Endothelial cell of umbilical vein (primary cell): ENCODE results near the gene LYPLAL1. TPM values are rescaled to one million over a fixed set of nuclear protein-coding genes. Genes with fewer than 3 reads are reported as not detected.

ENCODE experiments used
- BruUV-seq: library from RNA; stranded (reverse); fragments of 400-500 nt; replicated peaks from 2 replicates; lab custom pipeline; 2021; lab: Mats Ljungman, UMichigan
- CTCF ChIA-PET: fragments of 300-600, 350-600 bp; sonication (Branson Sonifier 250); formaldehyde crosslinking; loops from one replicate; lab custom pipeline; 2021; ENCODE audit warnings: antibody characterized with exemption, inconsistent platforms; lab: Charles Lee
- POLR2A ChIA-PET: fragments of 300-600, 350-600 bp; sonication (Branson Sonifier 250); formaldehyde crosslinking; loops from one replicate; lab custom pipeline; 2021; ENCODE audit warnings: antibody characterized with exemption, inconsistent platforms; lab: Charles Lee
- DNase-seq: peaks from one replicate; pipeline ENCODE4 v3.0.0-alpha.2; 2011; ENCODE audit warnings: low read depth, low spot score
- FAIRE-seq: peaks from 2 replicates; lab custom pipeline; 2011; peaks lifted over from hg19 to GRCh38; lab: Jason Lieb, UNC
- H2AFZ ChIP-seq: 2 replicates; pipeline ENCODE4 v1.6.0; 2012; ENCODE audit warnings: low read depth, low read length, control low read depth, inconsistent platforms
- H3K27ac ChIP-seq: 2 replicates; pipeline ENCODE4 v1.5.1; 2011; ENCODE audit warnings: low read depth, mild to moderate bottlenecking, control low read depth, low read length, moderate library complexity; ENCODE audit not compliant: insufficient read depth
- H3K27me3 ChIP-seq, 2 experiments: 2 replicates each; pipeline versions ENCODE4 v1.6.0 to v1.6.1; 2011; ENCODE audit warnings: low read length in 2 of 2, mixed read lengths in 1 of 2; ENCODE audit not compliant: control insufficient read depth in 2 of 2, insufficient read depth in 2 of 2
- H3K36me3 ChIP-seq, 2 experiments: 2 replicates in 1 of 2; 3 replicates in 1 of 2; pipeline ENCODE4 v1.5.1; 2011; ENCODE audit warnings: low read length in 2 of 2, mild to moderate bottlenecking in 1 of 2, moderate library complexity in 1 of 2; ENCODE audit not compliant: control insufficient read depth in 2 of 2, insufficient read depth in 2 of 2; ENCODE audit errors: extremely low read depth in 1 of 2
- H3K4me1 ChIP-seq: 3 replicates; pipeline ENCODE4 v1.5.1; 2011; ENCODE audit warnings: mild to moderate bottlenecking, low read length; ENCODE audit not compliant: control insufficient read depth, insufficient read depth; ENCODE audit errors: extremely low read depth
- H3K4me2 ChIP-seq: 2 replicates; pipeline ENCODE4 v1.6.1; 2011; ENCODE audit warnings: low read length, control low read depth, mixed read lengths; ENCODE audit not compliant: insufficient read depth
- H3K4me3 ChIP-seq, 3 experiments: fragments of 200-600 bp in 1 of 3; sonication (generic), shearing (Covaris generic) in 1 of 3; replicated peaks in 1 of 3; 2 replicates each; pipeline ENCODE4 v1.5.1; 2011 to 2016; ENCODE audit warnings: control low read depth in 3 of 3, low read length in 3 of 3, mild to moderate bottlenecking in 2 of 3, inconsistent platforms in 1 of 3, low read depth in 1 of 3, moderate library complexity in 1 of 3; ENCODE audit not compliant: insufficient read depth in 1 of 3
- H3K79me2 ChIP-seq: 2 replicates; pipeline ENCODE4 v1.6.0; 2012; ENCODE audit warnings: low read length, inconsistent platforms; ENCODE audit not compliant: control insufficient read depth, insufficient read depth
- H3K9ac ChIP-seq: replicated peaks from 2 replicates; pipeline ENCODE3; 2011; ENCODE audit warnings: low read length, control low read depth; ENCODE audit not compliant: insufficient read depth; ENCODE audit errors: extremely low read depth
- H3K9me1 ChIP-seq: replicated peaks from 3 replicates; pipeline ENCODE4 v1.6.0; 2011; ENCODE audit warnings: mild to moderate bottlenecking, low read length; ENCODE audit not compliant: control insufficient read depth, insufficient read depth; ENCODE audit errors: extremely low read depth
- H3K9me3 ChIP-seq: replicated peaks from 2 replicates; pipeline ENCODE4 v1.5.1; 2012; ENCODE audit warnings: low read length, inconsistent platforms; ENCODE audit not compliant: control insufficient read depth, insufficient read depth
- H4K20me1 ChIP-seq: replicated peaks from 2 replicates; pipeline ENCODE3; 2011; ENCODE audit warnings: mild to moderate bottlenecking, low read length; ENCODE audit not compliant: control insufficient read depth, insufficient read depth; ENCODE audit errors: extremely low read depth
- EZH2 ChIP-seq: IDR thresholded peaks from 2 replicates; pipeline ENCODE4 v1.6.1; 2012; ENCODE audit warnings: borderline replicate concordance, low read depth, mild to moderate bottlenecking, moderate library complexity, low read length, inconsistent platforms; ENCODE audit not compliant: severe bottlenecking
- FOS ChIP-seq: IDR thresholded peaks from 2 replicates; pipeline ENCODE4 v1.6.1; 2011; ENCODE audit warnings: mild to moderate bottlenecking, low read length, moderate library complexity, borderline replicate concordance; ENCODE audit not compliant: insufficient read depth
- GATA2 ChIP-seq: IDR thresholded peaks from 2 replicates; pipeline ENCODE4 v1.7.0; 2011; ENCODE audit warnings: low read depth, mild to moderate bottlenecking, moderate library complexity, mixed read lengths, low read length; ENCODE audit not compliant: insufficient read length, insufficient read depth
- JUN ChIP-seq: IDR thresholded peaks from 2 replicates; pipeline ENCODE4 v1.6.1; 2011; ENCODE audit warnings: borderline replicate concordance, low read depth; ENCODE audit not compliant: insufficient read length, insufficient read depth
- MAX ChIP-seq: IDR thresholded peaks from 2 replicates; pipeline ENCODE4 v1.6.1; 2011; ENCODE audit not compliant: insufficient read depth, insufficient read length
- MYC ChIP-seq: IDR thresholded peaks from one replicate; pipeline ENCODE4 v1.6.1; 2011; ENCODE audit warnings: mild to moderate bottlenecking, low read depth, low read length
- POLR2A ChIP-seq: IDR thresholded peaks from 2 replicates; pipeline ENCODE4 v1.6.1; 2012; ENCODE audit warnings: low read depth, mild to moderate bottlenecking, control low read depth, low read length
- POLR2AphosphoS5 ChIP-seq: IDR thresholded peaks from 2 replicates; pipeline ENCODE4 v1.6.1; 2012; ENCODE audit warnings: low read depth, mild to moderate bottlenecking, control low read depth, low read length, moderate library complexity; ENCODE audit not compliant: insufficient read depth
- dilution Hi-C: fragments of 300-500 bp; cut with MboI; formaldehyde crosslinking; loops from one replicate; pipeline ENCODE4 v1.15.0; 2019; ENCODE audit warnings: low sequenced_read_pairs; ENCODE audit not compliant: extremely low pct_ligation_motif_present
- intact Hi-C: fragments of 100-400 bp; cut with micrococcal nuclease; formaldehyde crosslinking; loops from one replicate; pipeline ENCODE4 v1.10.0; 2022
- polyA plus RNA-seq, 4 experiments: library from polyadenylated mRNA; depleted of rRNA in 3 of 4; stranded (reverse) in 3 of 4; unstranded in 1 of 4; fragments of >200 nt; gene quantifications; 2 replicates each; pipeline versions ENCODE4 v1.2.1 to v1.2.3, GENCODE V29; 2011 to 2012; ENCODE audit warnings: missing spikeins in 1 of 4
- total RNA-seq: library from RNA; stranded (reverse); gene quantifications from 2 replicates; pipeline ENCODE4 v1.2.3, GENCODE V29; 2021
- TF ChIP-seq, protein P1 (sequence below), 2 donors: IDR thresholded peaks; 1 replicate in 1 of 2; 2 replicates in 1 of 2; pipeline ENCODE4 v1.5.1; 2011; ENCODE audit warnings: low read length in 2 of 2, mild to moderate bottlenecking in 2 of 2, moderate library complexity in 2 of 2, control low read depth in 1 of 2, inconsistent platforms in 1 of 2, low read depth in 1 of 2; ENCODE audit not compliant: insufficient read depth in 1 of 2; ENCODE audit errors: extremely low read depth in 1 of 2

Gene LYPLAL1
- total and polyA plus RNA-seq, 2 donors (not counting 3 experiments of a cell fraction or from before 2014, with no cell fraction given), result 7.4 to 25.4 TPM

GRCh38 chr1:219172821-219173220 is 857 bp upstream of the LYPLAL1 start:
- ChIA-PET CTCF (no interaction called here), POLR2A (no interaction called here)
- no peak for FAIRE-seq
- no peak for TF ChIP-seq POLR2A
- TF ChIP-seq FOS, result no peak
- TF ChIP-seq POLR2AphosphoS5, result no peak
- no peak for TF ChIP-seq JUN
- no peak for TF ChIP-seq GATA2
- TF ChIP-seq, protein P1, sequence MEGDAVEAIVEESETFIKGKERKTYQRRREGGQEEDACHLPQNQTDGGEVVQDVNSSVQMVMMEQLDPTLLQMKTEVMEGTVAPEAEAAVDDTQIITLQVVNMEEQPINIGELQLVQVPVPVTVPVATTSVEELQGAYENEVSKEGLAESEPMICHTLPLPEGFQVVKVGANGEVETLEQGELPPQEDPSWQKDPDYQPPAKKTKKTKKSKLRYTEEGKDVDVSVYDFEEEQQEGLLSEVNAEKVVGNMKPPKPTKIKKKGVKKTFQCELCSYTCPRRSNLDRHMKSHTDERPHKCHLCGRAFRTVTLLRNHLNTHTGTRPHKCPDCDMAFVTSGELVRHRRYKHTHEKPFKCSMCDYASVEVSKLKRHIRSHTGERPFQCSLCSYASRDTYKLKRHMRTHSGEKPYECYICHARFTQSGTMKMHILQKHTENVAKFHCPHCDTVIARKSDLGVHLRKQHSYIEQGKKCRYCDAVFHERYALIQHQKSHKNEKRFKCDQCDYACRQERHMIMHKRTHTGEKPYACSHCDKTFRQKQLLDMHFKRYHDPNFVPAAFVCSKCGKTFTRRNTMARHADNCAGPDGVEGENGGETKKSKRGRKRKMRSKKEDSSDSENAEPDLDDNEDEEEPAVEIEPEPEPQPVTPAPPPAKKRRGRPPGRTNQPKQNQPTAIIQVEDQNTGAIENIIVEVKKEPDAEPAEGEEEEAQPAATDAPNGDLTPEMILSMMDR (IDR thresholded peaks at IDR 0.05; ENCODE audit: extremely low read depth in 1 of 2, insufficient read depth in 1 of 2, low read depth in 1 of 2, low read length in 2 of 2), result no peak
- no peak for TF ChIP-seq EZH2
- no peak for TF ChIP-seq MAX
- TF ChIP-seq MYC, result no peak
- H2AFZ ChIP-seq, result no peak overlapping the region
- H3K27me3 ChIP-seq, result no peaks in the 10 kb centered on the region
- no peak overlapping the region for H3K9ac ChIP-seq
- no peaks in the 10 kb centered on the region for H3K9me3 ChIP-seq
- no peaks in the 10 kb centered on the region for H3K36me3 ChIP-seq
- H3K4me3 ChIP-seq, result no peak overlapping the region
- dilution Hi-C loops, result no loop called here
- no peak for DNase-seq
- no peaks in the 10 kb centered on the region for H3K9me1 ChIP-seq
- H4K20me1 ChIP-seq, result no peaks in the 10 kb centered on the region
- peaks cover 15% of the 10 kb centered on the region for H3K4me1 ChIP-seq
- H3K79me2 ChIP-seq, result peaks cover 19% of the 10 kb centered on the region
- no peak overlapping the region for H3K27ac ChIP-seq
- intact Hi-C loops, result loop anchor here (1.0 to 5.0 kb wide), 2 partner anchors 15 to 691 kb away; no protein-coding TSS in a partner anchor
- BruUV-seq, result no TSS peak
- H3K4me2 ChIP-seq, result no peak overlapping the region
